Measurements from ENCODE around the gene RAPSN. TPM values are rescaled to one million over a fixed set of nuclear protein-coding genes. Genes with fewer than 3 reads are reported as not detected.

Gene RAPSN
- total and polyA plus RNA-seq, 2 donors (not counting 1 experiment from before 2014, with no cell fraction given), result 0.17 TPM; not detected in 1

GRCh38 chr11:47391711-47392432 lies 57.1 kb downstream of the RAPSN start:
- Histone ChIP-seq H4K20me1 (ENCODE audit: control insufficient read depth, extremely low read depth, insufficient read depth, low read length) (no peaks in the 10 kb centered on the region), H3K4me3 (replicated peaks in 1 of 4; ENCODE audit: control extremely low read depth in 1 of 4, insufficient read depth in 1 of 4, low read depth in 3 of 4, low read length in 4 of 4) (no peak overlapping the region), H3K36me3 (ENCODE audit: control insufficient read depth, insufficient read depth, low read length) (no peaks in the 10 kb centered on the region), H2AFZ (ENCODE audit: low read length) (no peak overlapping the region), H3K9me3 (ENCODE audit: control insufficient read depth, insufficient read depth, low read depth, low read length) (no peaks in the 10 kb centered on the region), H3K27ac (ENCODE audit: insufficient read depth, low read length) (no peak overlapping the region), H3K4me2 (ENCODE audit: extremely low read depth, insufficient read depth, low read length) (no peak overlapping the region), H3K79me2 (ENCODE audit: control insufficient read depth, insufficient read depth, low read length) (no peaks in the 10 kb centered on the region), H3K4me1 (ENCODE audit: control insufficient read depth, extremely low read depth, insufficient read depth, low read length) (peaks cover 8% of the 10 kb centered on the region), H3K9ac (ENCODE audit: insufficient read depth, low read length) (no peak overlapping the region), H3K27me3 (ENCODE audit: control insufficient read depth, insufficient read depth, low read length) (no peaks in the 10 kb centered on the region)
- DNase-seq (ENCODE audit: low read depth in 2 of 2), result no peak
- TF ChIP-seq CTCF (conservative IDR thresholded peaks at IDR 0.05 in 1 of 2, IDR thresholded peaks at IDR 0.05 in 1 of 2; ENCODE audit: low read depth in 1 of 2, low read length in 2 of 2) (no peak), EZH2 (IDR thresholded peaks at IDR 0.05; ENCODE audit: low read length, missing control alignments) (no peak)

- no peak for TF ChIP-seq CTCF (conservative IDR thresholded peaks at IDR 0.05 in 1 of 2, IDR thresholded peaks at IDR 0.05 in 1 of 2; ENCODE audit: low read depth in 1 of 2, low read length in 2 of 2)
- no peak for TF ChIP-seq EZH2 (IDR thresholded peaks at IDR 0.05; ENCODE audit: low read length, missing control alignments)
- no peak overlapping the region for H3K4me3 ChIP-seq (replicated peaks in 1 of 4; ENCODE audit: control extremely low read depth in 1 of 4, insufficient read depth in 1 of 4, low read depth in 3 of 4, low read length in 4 of 4)
- no peak overlapping the region for H3K9ac ChIP-seq (ENCODE audit: insufficient read depth, low read length)
- no peaks in the 10 kb centered on the region for H3K9me3 ChIP-seq (ENCODE audit: control insufficient read depth, insufficient read depth, low read depth, low read length)
- H3K79me2 ChIP-seq (ENCODE audit: control insufficient read depth, insufficient read depth, low read length), result no peaks in the 10 kb centered on the region
- H3K27me3 ChIP-seq (ENCODE audit: control insufficient read depth, insufficient read depth, low read length), result no peaks in the 10 kb centered on the region
- no peaks in the 10 kb centered on the region for H4K20me1 ChIP-seq (ENCODE audit: control insufficient read depth, extremely low read depth, insufficient read depth, low read length)
- no peaks in the 10 kb centered on the region for H3K36me3 ChIP-seq (ENCODE audit: control insufficient read depth, insufficient read depth, low read length)
- H3K4me2 ChIP-seq (ENCODE audit: extremely low read depth, insufficient read depth, low read length), result no peak overlapping the region
- no peak overlapping the region for H3K27ac ChIP-seq (ENCODE audit: insufficient read depth, low read length)
- no peak overlapping the region for H2AFZ ChIP-seq (ENCODE audit: low read length)
- no peak for DNase-seq (ENCODE audit: low read depth in 2 of 2)
- H3K4me1 ChIP-seq (ENCODE audit: control insufficient read depth, extremely low read depth, insufficient read depth, low read length), result peaks cover 8% of the 10 kb centered on the region
Measured at GRCh38 chr11:47391077-47391583, 57.8 kb downstream of the RAPSN start.

- Histone ChIP-seq H3K4me3 (replicated peaks in 1 of 4; ENCODE audit: control extremely low read depth in 1 of 4, insufficient read depth in 1 of 4, low read depth in 3 of 4, low read length in 4 of 4) (no peak overlapping the region), H2AFZ (ENCODE audit: low read length) (no peak overlapping the region), H3K4me2 (ENCODE audit: extremely low read depth, insufficient read depth, low read length) (no peak overlapping the region), H3K27ac (ENCODE audit: insufficient read depth, low read length) (no peak overlapping the region), H3K9ac (ENCODE audit: insufficient read depth, low read length) (no peak overlapping the region), H3K79me2 (ENCODE audit: control insufficient read depth, insufficient read depth, low read length) (no peaks in the 10 kb centered on the region), H3K4me1 (ENCODE audit: control insufficient read depth, extremely low read depth, insufficient read depth, low read length) (peaks cover 8% of the 10 kb centered on the region), H3K27me3 (ENCODE audit: control insufficient read depth, insufficient read depth, low read length) (no peaks in the 10 kb centered on the region), H4K20me1 (ENCODE audit: control insufficient read depth, extremely low read depth, insufficient read depth, low read length) (no peaks in the 10 kb centered on the region), H3K9me3 (ENCODE audit: control insufficient read depth, insufficient read depth, low read depth, low read length) (no peaks in the 10 kb centered on the region), H3K36me3 (ENCODE audit: control insufficient read depth, insufficient read depth, low read length) (no peaks in the 10 kb centered on the region)
- TF ChIP-seq CTCF (conservative IDR thresholded peaks at IDR 0.05 in 1 of 2, IDR thresholded peaks at IDR 0.05 in 1 of 2; ENCODE audit: low read depth in 1 of 2, low read length in 2 of 2) (no peak), EZH2 (IDR thresholded peaks at IDR 0.05; ENCODE audit: low read length, missing control alignments) (no peak)
- no peak for DNase-seq (ENCODE audit: low read depth in 2 of 2)
Measured at GRCh38 chr11:47390422-47390760, 58.5 kb downstream of the RAPSN start.

Data from fibroblast of lung (primary cell).